SK-N-SH (cell line): ENCODE data around the gene LAMB1. TPM values are rescaled to one million over a fixed set of nuclear protein-coding genes. Genes with fewer than 3 reads are reported as not detected.

Experiments used
- CTCF ChIA-PET: fragments of 300-600, 350-600 bp; formaldehyde crosslinking; extraction: SDS; loops from one replicate; lab custom pipeline; 2021; lab: Yijun Ruan, JAX
- POLR2A ChIA-PET: fragments of 350-600 bp; sonication (Branson Sonifier 250); formaldehyde crosslinking; extraction: SDS; loops from one replicate; lab custom pipeline; 2020; ENCODE audit warnings: antibody characterized with exemption, inconsistent platforms; lab: Yijun Ruan, JAX
- DNase-seq: peaks from one replicate; pipeline ENCODE4 v3.0.0; 2012
- H2AFZ ChIP-seq: fragments of 200-600 bp; sonication (generic); 2 replicates; pipeline ENCODE4 v1.8.1; 2016; ENCODE audit warnings: antibody characterized with exemption, mild to moderate bottlenecking, low read depth
- H3F3A ChIP-seq: fragments of 200-600 bp; sonication (generic); replicated peaks from 2 replicates; pipeline ENCODE3; 2016; ENCODE audit warnings: antibody characterized with exemption, mild to moderate bottlenecking; ENCODE audit not compliant: insufficient read depth
- H3K27ac ChIP-seq, 2 experiments: fragments of 200-500 bp in 1 of 2; fragments of 200-600 bp in 1 of 2; sonication (Bioruptor generic) in 1 of 2; sonication (generic), shearing (Covaris generic) in 1 of 2; 2 replicates each; pipeline versions ENCODE4 v1.5.1 to v1.6.1; 2014 to 2016; ENCODE audit warnings: low read depth in 2 of 2, inconsistent platforms in 1 of 2, low read length in 1 of 2, mild to moderate bottlenecking in 1 of 2, mixed read lengths in 1 of 2
- H3K27me3 ChIP-seq: fragments of 200-600 bp; sonication (generic), shearing (Covaris generic); 2 replicates; pipeline ENCODE4 v1.6.1; 2016; ENCODE audit warnings: mixed run types; ENCODE audit not compliant: insufficient read depth
- H3K36me3 ChIP-seq, 2 experiments: fragments of 200-500 bp in 1 of 2; fragments of 200-600 bp in 1 of 2; sonication (Bioruptor generic) in 1 of 2; sonication (generic) in 1 of 2; replicated peaks in 1 of 2; 2 replicates each; pipeline versions ENCODE3 to v1.5.1; 2014 to 2016; ENCODE audit warnings: low read length in 1 of 2, mild to moderate bottlenecking in 1 of 2; ENCODE audit not compliant: insufficient read depth in 2 of 2, control insufficient read depth in 1 of 2
- H3K4me1 ChIP-seq, 2 experiments: fragments of 200-500 bp in 1 of 2; fragments of 200-600 bp in 1 of 2; sonication (Bioruptor generic) in 1 of 2; sonication (generic), shearing (Covaris generic) in 1 of 2; 2 replicates each; pipeline versions ENCODE4 v1.5.1 to v1.6.1; 2014 to 2016; ENCODE audit warnings: low read depth in 1 of 2, low read length in 1 of 2, mixed run types in 1 of 2; ENCODE audit not compliant: insufficient read depth in 2 of 2, control insufficient read depth in 1 of 2
- H3K4me2 ChIP-seq: fragments of 200-600 bp; sonication (generic), shearing (Covaris generic); 2 replicates; pipeline ENCODE4 v1.6.1; 2017; ENCODE audit warnings: mixed run types
- H3K4me3 ChIP-seq, 2 experiments: fragments of 200-500 bp in 1 of 2; fragments of 200-600 bp in 1 of 2; sonication (Bioruptor generic) in 1 of 2; sonication (generic), shearing (Covaris generic) in 1 of 2; 2 replicates each; pipeline versions ENCODE4 v1.5.1 to v1.8.1; 2014 to 2016; ENCODE audit warnings: low read depth in 2 of 2, inconsistent platforms in 1 of 2, low read length in 1 of 2, mild to moderate bottlenecking in 1 of 2, mixed read lengths in 1 of 2, moderate library complexity in 1 of 2
- H3K79me2 ChIP-seq: fragments of 200-600 bp; sonication (generic); 2 replicates; pipeline ENCODE4 v1.8.1; 2017; ENCODE audit warnings: mild to moderate bottlenecking; ENCODE audit not compliant: insufficient read depth
- H3K9ac ChIP-seq: fragments of 200-600 bp; sonication (generic); 2 replicates; pipeline ENCODE4 v1.6.1; 2017; ENCODE audit warnings: mixed run types
- H3K9me2 ChIP-seq: fragments of 200-600 bp; sonication (generic); 2 replicates; pipeline ENCODE4 v1.6.1; 2017; ENCODE audit warnings: mixed run types
- H3K9me3 ChIP-seq: fragments of 200-600 bp; sonication (generic); 2 replicates; pipeline ENCODE4 v1.6.1; 2017; ENCODE audit warnings: mixed run types, mild to moderate bottlenecking, moderate library complexity
- H4K20me1 ChIP-seq: fragments of 200-600 bp; sonication (generic); 2 replicates; pipeline ENCODE4 v1.6.1; 2017; ENCODE audit warnings: mild to moderate bottlenecking, mixed run types; ENCODE audit not compliant: insufficient read depth
- CHD2 ChIP-seq: fragments of 150-350 bp; IDR thresholded peaks from 2 replicates; pipeline ENCODE4 v1.6.1; 2018; ENCODE audit warnings: low read length; ENCODE audit not compliant: partially characterized antibody
- ELF1 ChIP-seq: IDR thresholded peaks from 2 replicates; pipeline ENCODE4 v1.4.0; 2012
- EP300 ChIP-seq, 2 experiments: IDR thresholded peaks; 2 replicates each; pipeline versions ENCODE4 v1.4.0 to v1.6.1; 2012; ENCODE audit warnings: borderline replicate concordance in 1 of 2, low read depth in 1 of 2, low read length in 1 of 2
- FOXJ3 ChIP-seq: sonication (generic); formaldehyde crosslinking; IDR thresholded peaks from 2 replicates; pipeline ENCODE4 v1.5.1; 2020; ENCODE audit warnings: mild to moderate bottlenecking, missing genetic modification reagents
- FOXM1 ChIP-seq: IDR thresholded peaks from 2 replicates; pipeline ENCODE4 v1.4.0; 2012; ENCODE audit warnings: low read depth, mild to moderate bottlenecking
- GATA2 ChIP-seq: sonication (generic); formaldehyde crosslinking; IDR thresholded peaks from 2 replicates; pipeline ENCODE4 v1.5.0; 2020; ENCODE audit warnings: mild to moderate bottlenecking, missing genetic modification reagents
- MEF2A ChIP-seq: IDR thresholded peaks from 2 replicates; pipeline ENCODE4 v1.4.0; 2012; ENCODE audit warnings: low read depth, borderline replicate concordance
- NFIC ChIP-seq: IDR thresholded peaks from 2 replicates; pipeline ENCODE4 v1.4.0; 2012; ENCODE audit warnings: borderline replicate concordance
- POLR2AphosphoS5 ChIP-seq: IDR thresholded peaks from 2 replicates; pipeline ENCODE4 v1.6.1; 2012; ENCODE audit warnings: low read depth, low read length
- RAD21 ChIP-seq: IDR thresholded peaks from 2 replicates; pipeline ENCODE4 v1.6.1; 2012; ENCODE audit warnings: mild to moderate bottlenecking, low read length
- RFX5 ChIP-seq: IDR thresholded peaks from 2 replicates; pipeline ENCODE4 v1.6.1; 2012; ENCODE audit warnings: mild to moderate bottlenecking, improper control_type of control experiment, low read length
- RXRA ChIP-seq: IDR thresholded peaks from 2 replicates; pipeline ENCODE4 v1.4.0; 2012; ENCODE audit warnings: low read depth, mild to moderate bottlenecking, borderline replicate concordance
- SIN3A ChIP-seq: IDR thresholded peaks from 2 replicates; pipeline ENCODE4 v1.6.1; 2012; ENCODE audit warnings: low read depth, mild to moderate bottlenecking, low read length, moderate library complexity, borderline replicate concordance
- SMC3 ChIP-seq: IDR thresholded peaks from 2 replicates; pipeline ENCODE4 v1.6.1; 2012; ENCODE audit warnings: low read depth, low read length, improper control_type of control experiment
- TCF12 ChIP-seq: IDR thresholded peaks from 2 replicates; pipeline ENCODE4 v1.4.0; 2012
- YY1 ChIP-seq: IDR thresholded peaks from 2 replicates; pipeline ENCODE4 v1.4.0; 2012; ENCODE audit warnings: low read depth, mild to moderate bottlenecking
- WGBS: methylation state at CpG from one replicate; pipeline ENCODE4 v1.1.6; 2017; ENCODE audit warnings: low lambda C conversion rate; 5-methylcytosine and 5-hydroxymethylcytosine counted together
- polyA plus RNA-seq, 3 experiments: library from polyadenylated mRNA; depleted of rRNA; stranded (reverse); fragments of >200 nt; gene quantifications; 2 replicates each; pipeline ENCODE4 v1.2.3, GENCODE V29; 2012
- TF ChIP-seq, protein P1 (sequence below): IDR thresholded peaks from 2 replicates; pipeline ENCODE4 v1.4.0; 2012; ENCODE audit warnings: low read depth
- TF ChIP-seq, protein P2 (sequence below): IDR thresholded peaks from 2 replicates; pipeline ENCODE4; 2012
- TF ChIP-seq, protein P3 (sequence below): IDR thresholded peaks from 2 replicates; pipeline ENCODE4 v1.4.0; 2012; ENCODE audit warnings: low read depth, borderline replicate concordance

LAMB1 gene
- polyA plus RNA-seq, 1 of the 3 experiments (the other 2 are of a cell fraction), result 435 TPM

DNA sequence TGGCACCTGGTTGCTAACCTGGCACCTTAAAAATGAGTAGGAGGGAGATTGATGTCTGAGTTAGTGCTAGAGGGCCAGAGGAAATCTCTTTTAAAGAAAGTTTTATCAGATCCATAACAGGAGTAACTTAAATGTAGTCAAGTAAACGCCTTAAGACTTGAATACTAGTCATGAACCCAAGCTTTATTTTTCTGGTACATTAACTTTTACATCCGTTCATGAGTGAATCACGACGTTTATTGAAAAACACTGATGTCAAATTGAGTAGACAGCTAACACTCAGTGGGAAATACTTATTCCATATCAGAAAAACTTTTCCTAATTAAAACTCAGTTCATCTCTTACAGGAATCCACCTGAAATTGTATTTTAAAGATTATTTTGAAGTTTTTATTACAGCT lies 6.9 kb upstream of the LAMB1 start:
- Histone ChIP-seq H3K9me3 (no peaks in the 10 kb centered on the region), H3K4me2 (no peak overlapping the region), H3K4me1 (peaks cover 28 to 38% of the 10 kb centered on the region in 2 experiments), H3K79me2 (no peaks in the 10 kb centered on the region), H3K27me3 (no peaks in the 10 kb centered on the region), H3K9me2 (no peaks in the 10 kb centered on the region), H3K4me3 (no peak overlapping the region), H3F3A (peaks cover 26% of the 10 kb centered on the region), H4K20me1 (no peaks in the 10 kb centered on the region), H3K9ac (no peak overlapping the region), H3K36me3 (no peaks in the 10 kb centered on the region), H3K27ac (peak overlapping the region in 1 of 2 experiments; percentile 95; a peak in 2 of 4 replicates), H2AFZ (no peak overlapping the region)
- ChIA-PET POLR2A (interaction anchor here (0.7 kb wide), 1 partner anchor 8 kb away, joined by 3 read pairs; no protein-coding TSS in a partner anchor), CTCF (interaction anchor here (1.8 to 2.1 kb wide), 2 partner anchors 8 to 15 kb away, joined by 5 to 7 read pairs; no protein-coding TSS in a partner anchor)
- TF ChIP-seq YY1 (no peak), SMC3 (no peak), RFX5 (no peak), ELF1 (no peak), POLR2AphosphoS5 (no peak), TCF12 (no peak), SIN3A (no peak), FOXJ3 (CRISPR knock-in tag) (no peak)
- DNase-seq, result no peak
- 89% methylated on average over 4 of the region's 4 CpGs for WGBS

DNA sequence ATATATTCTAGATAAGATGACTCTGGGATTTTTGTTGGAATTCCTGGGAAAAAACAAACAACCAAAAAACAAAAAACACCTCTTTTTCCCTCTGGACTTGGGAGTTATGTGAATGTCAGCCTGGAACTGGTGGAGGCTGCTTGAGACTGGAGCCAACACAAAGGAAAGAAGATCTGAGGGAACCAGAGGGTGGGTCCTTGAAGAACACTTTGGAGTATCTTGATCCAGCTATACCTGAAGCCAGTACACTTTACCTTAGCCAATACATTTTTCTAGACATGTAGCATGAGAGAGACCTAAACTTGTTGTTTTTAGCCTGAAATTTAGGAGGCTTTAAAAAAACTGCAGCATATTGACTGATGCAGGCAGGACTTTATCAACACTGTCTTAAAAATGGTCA lies 5.9 kb upstream of the LAMB1 start:
- no peaks in the 10 kb centered on the region for H3K36me3 ChIP-seq
- H3K9me3 ChIP-seq, result no peaks in the 10 kb centered on the region
- TF ChIP-seq, protein P1, sequence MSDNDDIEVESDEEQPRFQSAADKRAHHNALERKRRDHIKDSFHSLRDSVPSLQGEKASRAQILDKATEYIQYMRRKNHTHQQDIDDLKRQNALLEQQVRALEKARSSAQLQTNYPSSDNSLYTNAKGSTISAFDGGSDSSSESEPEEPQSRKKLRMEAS, result no peak
- TF ChIP-seq FOXM1, result no peak
- TF ChIP-seq TCF12, result no peak
- TF ChIP-seq SMC3, result no peak
- TF ChIP-seq FOXJ3 (CRISPR knock-in tag), result no peak
- TF ChIP-seq CHD2, result no peak
- TF ChIP-seq ELF1, result no peak
- TF ChIP-seq, protein P2, sequence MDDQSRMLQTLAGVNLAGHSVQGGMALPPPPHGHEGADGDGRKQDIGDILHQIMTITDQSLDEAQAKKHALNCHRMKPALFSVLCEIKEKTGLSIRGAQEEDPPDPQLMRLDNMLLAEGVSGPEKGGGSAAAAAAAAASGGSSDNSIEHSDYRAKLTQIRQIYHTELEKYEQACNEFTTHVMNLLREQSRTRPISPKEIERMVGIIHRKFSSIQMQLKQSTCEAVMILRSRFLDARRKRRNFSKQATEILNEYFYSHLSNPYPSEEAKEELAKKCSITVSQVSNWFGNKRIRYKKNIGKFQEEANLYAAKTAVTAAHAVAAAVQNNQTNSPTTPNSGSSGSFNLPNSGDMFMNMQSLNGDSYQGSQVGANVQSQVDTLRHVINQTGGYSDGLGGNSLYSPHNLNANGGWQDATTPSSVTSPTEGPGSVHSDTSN, result no peak
- TF ChIP-seq POLR2AphosphoS5, result no peak
- no peak for TF ChIP-seq RXRA
- TF ChIP-seq MEF2A, result no peak
- no peak for TF ChIP-seq GATA2 (CRISPR knock-in tag)
- no peak for TF ChIP-seq EP300 (IDR thresholded peaks at IDR 0.05; ENCODE audit: borderline replicate concordance in 1 of 2, low read depth in 1 of 2, low read length in 1 of 2)
- TF ChIP-seq NFIC, result no peak
- TF ChIP-seq RAD21, result no peak
- TF ChIP-seq, protein P3, sequence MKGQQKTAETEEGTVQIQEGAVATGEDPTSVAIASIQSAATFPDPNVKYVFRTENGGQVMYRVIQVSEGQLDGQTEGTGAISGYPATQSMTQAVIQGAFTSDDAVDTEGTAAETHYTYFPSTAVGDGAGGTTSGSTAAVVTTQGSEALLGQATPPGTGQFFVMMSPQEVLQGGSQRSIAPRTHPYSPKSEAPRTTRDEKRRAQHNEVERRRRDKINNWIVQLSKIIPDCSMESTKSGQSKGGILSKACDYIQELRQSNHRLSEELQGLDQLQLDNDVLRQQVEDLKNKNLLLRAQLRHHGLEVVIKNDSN, result no peak
- CTCF ChIA-PET, result interaction anchor here (0.9 kb wide), 1 partner anchor 26 kb away, joined by 3 read pairs; no protein-coding TSS in a partner anchor
- no peak overlapping the region for H3K9ac ChIP-seq
- no peaks in the 10 kb centered on the region for H3K79me2 ChIP-seq
- no peak overlapping the region for H3K4me2 ChIP-seq
- peaks cover 24% of the 10 kb centered on the region for H3F3A ChIP-seq
- H3K27me3 ChIP-seq, result no peaks in the 10 kb centered on the region
- H3K4me1 ChIP-seq, result peaks cover 28 to 31% of the 10 kb centered on the region in 2 experiments
- no peak overlapping the region for H3K27ac ChIP-seq
- no peak for DNase-seq
- H4K20me1 ChIP-seq, result no peaks in the 10 kb centered on the region
- no peak overlapping the region for H3K4me3 ChIP-seq
- no peak overlapping the region for H2AFZ ChIP-seq
- H3K9me2 ChIP-seq, result no peaks in the 10 kb centered on the region
- POLR2A ChIA-PET, result no interaction called here
